Left forelimb (tissue), 1 donor: ENCODE measurements around the gene EVC2.

ENCODE experiments used
- DNase-seq: peaks from one replicate; pipeline ENCODE4 v3.0.0-alpha.2; 2018; ENCODE audit warnings: low spot score

Gene EVC2

GRCh38 chr4:5710961-5711478 is 2.7 kb upstream of the EVC2 start, which contains the start of gene EVC:
EVC (plus strand) TSS chr4:5711201; CDS start chr4:5711381, 180 bp downstream.
- peak; percentile 92 for DNase-seq

- no peak for DNase-seq
Measured at GRCh38 chr4:5710065-5710960, 2.0 kb upstream of the EVC2 start.

- DNase-seq, result peak; percentile 75
Measured at GRCh38 chr4:5709207-5709575, 832 bp upstream of the EVC2 start.

GRCh38 chr4:5707778-5708448 is 446 bp downstream of the EVC2 start:
- no peak for DNase-seq

GRCh38 chr4:5707366-5707765 is 993 bp downstream of the EVC2 start:
- no peak for DNase-seq

GRCh38 chr4:5706486-5707290 is 1.7 kb downstream of the EVC2 start:
- no peak for DNase-seq

- DNase-seq, result no peak
Measured at GRCh38 chr4:5705647-5706320, 2.6 kb downstream of the EVC2 start.

GRCh38 chr4:5704276-5704675 is 4.1 kb downstream of the EVC2 start:
- DNase-seq, result no peak

- no peak for DNase-seq
Measured at GRCh38 chr4:5703831-5704230, 4.5 kb downstream of the EVC2 start.

GRCh38 chr4:5701971-5702370 is 6.4 kb downstream of the EVC2 start:
- DNase-seq, result no peak

- no peak for DNase-seq
Measured at GRCh38 chr4:5700459-5700858, 7.9 kb downstream of the EVC2 start.

GRCh38 chr4:5696341-5696740 is 12.0 kb downstream of the EVC2 start:
- DNase-seq, result peak; percentile 14

- no peak for DNase-seq
Measured at GRCh38 chr4:5693871-5694270, 14.5 kb downstream of the EVC2 start.

- no peak for DNase-seq
Measured at GRCh38 chr4:5691491-5692132, 16.7 kb downstream of the EVC2 start.

- no peak for DNase-seq
Measured at GRCh38 chr4:5689065-5689464, 19.3 kb downstream of the EVC2 start.

- DNase-seq, result no peak
Measured at GRCh38 chr4:5686338-5686737, 22.0 kb downstream of the EVC2 start.

- no peak for DNase-seq
Measured at GRCh38 chr4:5685296-5685695, 23.1 kb downstream of the EVC2 start.

GRCh38 chr4:5683566-5683965 is 24.8 kb downstream of the EVC2 start:
- DNase-seq, result no peak

GRCh38 chr4:5678977-5679376 is 29.4 kb downstream of the EVC2 start:
- DNase-seq, result no peak

GRCh38 chr4:5676763-5677162 is 31.6 kb downstream of the EVC2 start:
- DNase-seq, result no peak

- no peak for DNase-seq
Measured at GRCh38 chr4:5666741-5667140, 41.6 kb downstream of the EVC2 start.
